ENCODE data around the gene DOK5. TPM values are rescaled to one million over a fixed set of nuclear protein-coding genes. Genes with fewer than 3 reads are reported as not detected.

The DOK5 gene
- total and polyA plus RNA-seq, 2 experiments from 2014 or later, result 5.0 to 6.9 TPM

- no peak overlapping the region for H2AFZ ChIP-seq
- TF ChIP-seq EZH2phosphoT487 (IDR thresholded peaks at IDR 0.05; ENCODE audit: unreplicated experiment) (no peak), ETS1 (IDR thresholded peaks at IDR 0.05) (no peak)
- peaks cover 18% of the 10 kb centered on the region; the same call in 1 of the 2 replicates for H3K9me2 ChIP-seq (ENCODE audit: insufficient read depth)
- DNase-seq (ENCODE audit: low spot score) (no peak), ATAC-seq (no peak)
- H3K4me3 ChIP-seq, result no peak overlapping the region
- H3K79me2 ChIP-seq (replicated peaks; ENCODE audit: insufficient read depth), result no peaks in the 10 kb centered on the region
- no peaks in the 10 kb centered on the region for H4K20me1 ChIP-seq (replicated peaks; ENCODE audit: insufficient read depth)
- no peak overlapping the region for H3K4me2 ChIP-seq
- peaks cover 13% of the 10 kb centered on the region; the same call in 2 of the 3 replicates for H3K4me1 Mint-ChIP-seq
- no peak overlapping the region for H3K27ac Mint-ChIP-seq
- peaks cover 4% of the 10 kb centered on the region for H3K27me3 Mint-ChIP-seq (ENCODE audit: insufficient read depth, low read depth, poor library complexity)
- peaks cover 9% of the 10 kb centered on the region for H3K4me1 ChIP-seq (ENCODE audit: insufficient read depth)
- no peaks in the 10 kb centered on the region for H3F3A ChIP-seq (replicated peaks; ENCODE audit: low read depth)
- H3K27ac ChIP-seq (ENCODE audit: low read depth), result no peak overlapping the region
- H3K9me3 Mint-ChIP-seq, result no peaks in the 10 kb centered on the region
- H3K4me3 Mint-ChIP-seq, result no peak overlapping the region
- no peaks in the 10 kb centered on the region; the same call in 2 of the 3 replicates for H3K36me3 Mint-ChIP-seq (ENCODE audit: low read depth)
- no peaks in the 10 kb centered on the region for H3K36me3 ChIP-seq (ENCODE audit: insufficient read depth)
- H3K27me3 ChIP-seq (ENCODE audit: insufficient read depth), result no peaks in the 10 kb centered on the region
Measured at GRCh38 chr20:54556406-54556805, 81.0 kb downstream of the DOK5 start.

- Histone ChIP-seq H3K9me2 (ENCODE audit: insufficient read depth) (peaks cover 18% of the 10 kb centered on the region; the same call in 1 of the 2 replicates), H3K4me1 (ENCODE audit: insufficient read depth) (peaks cover 9% of the 10 kb centered on the region), H3K4me3 (no peak overlapping the region), H3K27ac (ENCODE audit: low read depth) (no peak overlapping the region), H2AFZ (no peak overlapping the region), H4K20me1 (replicated peaks; ENCODE audit: insufficient read depth) (no peaks in the 10 kb centered on the region), H3F3A (replicated peaks; ENCODE audit: low read depth) (no peaks in the 10 kb centered on the region), H3K4me2 (no peak overlapping the region), H3K79me2 (replicated peaks; ENCODE audit: insufficient read depth) (no peaks in the 10 kb centered on the region), H3K36me3 (ENCODE audit: insufficient read depth) (no peaks in the 10 kb centered on the region), H3K27me3 (ENCODE audit: insufficient read depth) (no peaks in the 10 kb centered on the region)
- ATAC-seq (no peak), DNase-seq (ENCODE audit: low spot score) (no peak)
- H3K36me3 Mint-ChIP-seq (ENCODE audit: low read depth), result no peaks in the 10 kb centered on the region; the same call in 2 of the 3 replicates
- peaks cover 13% of the 10 kb centered on the region; the same call in 2 of the 3 replicates for H3K4me1 Mint-ChIP-seq
- no peaks in the 10 kb centered on the region for H3K9me3 Mint-ChIP-seq
- H3K27me3 Mint-ChIP-seq (ENCODE audit: insufficient read depth, low read depth, poor library complexity), result peaks cover 4% of the 10 kb centered on the region
- no peak overlapping the region for H3K4me3 Mint-ChIP-seq
- no peak overlapping the region for H3K27ac Mint-ChIP-seq
- TF ChIP-seq CTCF (conservative IDR thresholded peaks at IDR 0.05; ENCODE audit: low read depth in 2 of 2) (no peak), ETS1 (IDR thresholded peaks at IDR 0.05) (no peak), CREB1 (CRISPR knock-in tag; IDR thresholded peaks at IDR 0.05; ENCODE audit: low read depth) (no peak), STAT1 (IDR thresholded peaks at IDR 0.05; ENCODE audit: unreplicated experiment) (no peak), ZNF331 (CRISPR knock-in tag; IDR thresholded peaks at IDR 0.05; ENCODE audit: low read depth) (no peak), JUNB (IDR thresholded peaks at IDR 0.05; ENCODE audit: unreplicated experiment) (no peak), NANOG (IDR thresholded peaks at IDR 0.05; ENCODE audit: borderline replicate concordance) (no peak), ZNF462 (CRISPR knock-in tag; IDR thresholded peaks at IDR 0.05) (no peak), EZH2phosphoT487 (IDR thresholded peaks at IDR 0.05; ENCODE audit: unreplicated experiment) (no peak), EZH2 (IDR thresholded peaks at IDR 0.05; ENCODE audit: low read depth, unreplicated experiment) (no peak)
Measured at GRCh38 chr20:54557806-54558590, 82.6 kb downstream of the DOK5 start.

All from GM23338 (cell line).